Testis (tissue), 2 donors: Measurements from ENCODE around the gene CTXND1.

Experiments
- CTCF ChIP-seq, 3 experiments: fragments of 450-650 bp in 2 of 3; fragments of 200-600 bp in 1 of 3; sonication (generic) in 1 of 3; IDR thresholded peaks; one replicate each; pipeline ENCODE4 v1.5.1; 2016 to 2019; ENCODE audit warnings: antibody characterized with exemption in 3 of 3, mild to moderate bottlenecking in 2 of 3, moderate library complexity in 1 of 3
- POLR2A ChIP-seq: fragments of 450-650 bp; IDR thresholded peaks from one replicate; pipeline ENCODE4 v1.6.1; 2017; ENCODE audit warnings: antibody characterized with exemption, mild to moderate bottlenecking, moderate library complexity

- no peak for TF ChIP-seq CTCF (IDR thresholded peaks at IDR 0.05)
- TF ChIP-seq POLR2A, result no peak
These were observed 75.6 kb downstream of the CTXND1 start for GRCh38 chr15:80176443-80176842.
